Subcutaneous adipose tissue (tissue), 4 donors: ENCODE results near the gene GMDS. TPM values are rescaled to one million over a fixed set of nuclear protein-coding genes. Genes with fewer than 3 reads are reported as not detected.

Source experiments
- CTCF ChIP-seq: fragments of 450-650 bp; IDR thresholded peaks from one replicate; pipeline ENCODE4 v1.5.1; 2016; ENCODE audit warnings: low read depth, mild to moderate bottlenecking, control low read depth, antibody characterized with exemption, moderate library complexity
- total RNA-seq, 4 donors: library from RNA; depleted of rRNA; stranded (reverse); fragments of >200 nt; gene quantifications; one replicate each; pipeline ENCODE4 v1.1.0, GENCODE V29; 2016

Gene GMDS
- total RNA-seq, 4 donors from 2014 or later = 10.1 to 17.3 (median 13.9) TPM

DNA sequence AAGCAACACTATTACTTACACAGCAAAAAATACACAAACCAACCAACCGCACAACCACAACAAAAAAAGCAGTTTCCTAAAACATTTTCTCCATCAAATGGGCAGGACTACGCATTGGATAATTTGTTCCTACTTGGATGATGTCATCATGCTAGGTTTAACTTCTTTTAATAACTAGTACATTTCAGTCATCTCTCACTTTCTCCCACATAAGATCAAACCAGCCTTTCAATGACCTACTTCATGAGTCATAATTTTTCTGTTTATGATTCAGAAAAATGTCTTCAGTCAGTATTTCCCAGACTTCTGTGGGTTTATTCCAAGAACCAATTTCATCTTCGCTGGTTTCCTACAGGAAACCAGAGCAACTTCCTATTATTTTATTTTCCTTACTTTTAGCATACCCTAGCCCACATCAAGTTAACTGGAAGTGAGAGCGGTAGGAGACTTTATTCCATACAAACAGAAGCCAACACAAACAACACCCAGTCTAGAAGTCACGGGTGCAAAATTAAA, 134.2 kb downstream of the GMDS start:
- no peak for TF ChIP-seq CTCF

DNA sequence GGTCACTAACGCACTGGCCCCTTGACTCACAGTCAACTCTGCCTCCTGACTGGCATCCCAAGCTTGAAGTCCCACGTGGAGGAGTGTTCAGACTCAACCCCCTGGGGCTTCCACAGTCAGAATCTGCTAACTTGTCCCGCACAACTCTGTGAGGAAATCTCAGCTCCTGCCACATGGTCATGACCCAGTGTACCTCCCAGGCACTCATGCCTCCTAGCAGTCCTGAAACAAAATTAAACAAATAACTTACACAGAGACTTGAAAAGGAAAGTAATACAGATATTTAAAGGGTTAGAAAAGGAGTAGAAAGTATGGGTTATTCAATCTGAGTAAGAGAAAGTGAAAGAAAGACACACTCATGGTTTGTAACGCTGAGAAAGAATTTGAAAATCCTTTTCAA, 134.9 kb downstream of the GMDS start:
- no peak for TF ChIP-seq CTCF

GRCh38 chr6:2109796-2110195, 135.6 kb downstream of the GMDS start:
- no peak for TF ChIP-seq CTCF

DNA sequence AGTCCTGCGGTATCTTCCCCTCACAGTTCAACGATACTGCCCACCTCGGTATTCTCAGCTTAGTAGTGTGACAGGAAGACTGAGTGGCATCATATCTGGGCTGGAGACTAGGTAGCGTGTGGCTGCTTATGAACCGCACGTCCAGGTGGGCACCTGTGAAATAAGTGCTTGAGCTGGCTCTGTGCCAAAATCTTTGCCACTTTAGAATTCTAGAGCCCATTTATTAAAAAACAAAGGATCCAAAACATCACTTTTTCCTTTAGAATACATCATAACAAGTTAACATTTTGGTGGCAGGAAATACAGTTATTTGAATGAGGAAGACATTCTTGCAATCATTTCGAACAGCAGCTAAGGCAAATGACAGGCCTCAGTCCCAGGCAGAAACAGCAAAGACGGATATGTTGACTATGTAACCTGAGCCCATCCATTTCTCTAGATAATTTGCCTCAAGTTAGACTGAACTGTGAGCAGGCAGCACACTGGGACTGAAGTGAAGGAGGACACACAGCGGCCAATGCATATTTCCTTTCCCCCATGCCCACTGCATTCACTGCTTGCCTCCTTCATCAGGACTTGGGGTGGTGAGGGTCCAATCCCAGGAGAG, 136.6 kb downstream of the GMDS start:
- no peak for TF ChIP-seq CTCF

DNA sequence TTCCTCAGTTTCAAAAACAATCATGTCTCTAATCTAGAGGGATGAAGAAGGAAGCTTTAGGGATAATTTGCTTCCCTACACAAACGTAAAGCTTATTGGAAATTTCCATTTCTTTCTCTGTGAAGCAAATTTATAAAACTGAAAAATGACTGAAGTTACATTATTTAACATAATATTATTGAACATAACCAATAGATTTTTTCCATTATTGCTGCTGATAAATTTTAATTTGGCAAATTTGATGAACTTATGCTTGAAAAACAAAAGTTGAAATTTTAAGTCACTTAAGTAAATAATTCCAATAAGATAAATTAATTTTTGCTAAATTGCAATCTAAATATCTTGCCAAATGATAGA, 140.9 kb downstream of the GMDS start:
- TF ChIP-seq CTCF = no peak

GRCh38 chr6:2103765-2104523, 141.5 kb downstream of the GMDS start:
- no peak for TF ChIP-seq CTCF

- TF ChIP-seq CTCF = no peak
Measured at GRCh38 chr6:2102966-2103365, 142.4 kb downstream of the GMDS start.
